ENCODE results near the gene NKTR.
A peak's percentile ranks its signal among the peaks of the same experiment; 100 is the strongest.
"Not testable (repeated sequence)": the region's sequence is repeated elsewhere in the genome, so short reads cannot be mapped to it uniquely, and the experiment has no call there.

NKTR gene
- 410 to 548 (median 512) reads per million in 3 donors for total RNA-seq

GRCh38 chr3:42600111-42600957 is at the start of gene NKTR:
NKTR (plus strand) TSS chr3:42600686; CDS start chr3:42601007, 321 bp downstream.
- no peaks in the 10 kb centered on the region for H3K27me3 ChIP-seq (replicated peaks; ENCODE audit: control insufficient read depth, insufficient read depth, low read length, poor library complexity, severe bottlenecking)
- peak within 1 kb of the TSS; percentile 88 for H3K4me3 ChIP-seq (ENCODE audit: insufficient read depth, low read depth, low read length, poor library complexity, severe bottlenecking)
- no peaks in the 10 kb centered on the region for H3K9me3 ChIP-seq (ENCODE audit: control insufficient read depth, low read length)
- peaks cover 10% of the 10 kb centered on the region for H3K4me1 ChIP-seq (ENCODE audit: control insufficient read depth, insufficient read depth, low read length, poor library complexity, severe bottlenecking)
- H3K36me3 ChIP-seq (ENCODE audit: control insufficient read depth, insufficient read depth, low read length): no peaks in the 10 kb centered on the region
- peak; percentile 98 to 100 (median 99) for DNase-seq
- H3K27ac ChIP-seq (ENCODE audit: insufficient read depth, low read length, poor library complexity, severe bottlenecking): peak within 1 kb of the TSS; percentile 88

- Histone ChIP-seq H3K4me1 (ENCODE audit: control insufficient read depth, insufficient read depth, low read length, poor library complexity, severe bottlenecking) (peaks cover 29% of the 10 kb centered on the region), H3K4me3 (ENCODE audit: insufficient read depth, low read depth, low read length, poor library complexity, severe bottlenecking) (no peak overlapping the region), H3K9me3 (ENCODE audit: control insufficient read depth, low read length) (no peaks in the 10 kb centered on the region), H3K27me3 (replicated peaks; ENCODE audit: control insufficient read depth, insufficient read depth, low read length, poor library complexity, severe bottlenecking) (no peaks in the 10 kb centered on the region), H3K27ac (ENCODE audit: insufficient read depth, low read length, poor library complexity, severe bottlenecking) (no peak overlapping the region), H3K36me3 (ENCODE audit: control insufficient read depth, insufficient read depth, low read length) (peaks cover 18% of the 10 kb centered on the region)
- DNase-seq: no peak
Observed at GRCh38 chr3:42552830-42553229, 47.7 kb upstream of the NKTR start.

- Histone ChIP-seq H3K36me3 (ENCODE audit: control insufficient read depth, insufficient read depth, low read length) (peaks cover 32% of the 10 kb centered on the region), H3K27ac (ENCODE audit: insufficient read depth, low read length, poor library complexity, severe bottlenecking) (peak overlapping the region; percentile 74)
Observed at GRCh38 chr3:42556089-42556632, 44.3 kb upstream of the NKTR start.

GRCh38 chr3:42556817-42557216 is 43.7 kb upstream of the NKTR start:
- peak overlapping the region; percentile 74 for H3K27ac ChIP-seq (ENCODE audit: insufficient read depth, low read length, poor library complexity, severe bottlenecking)
- not testable (repeated sequence) for DNase-seq; H3K4me3 ChIP-seq (ENCODE audit: insufficient read depth, low read depth, low read length, poor library complexity, severe bottlenecking); H3K27me3 ChIP-seq (replicated peaks; ENCODE audit: control insufficient read depth, insufficient read depth, low read length, poor library complexity, severe bottlenecking); H3K9me3 ChIP-seq (ENCODE audit: control insufficient read depth, low read length)
- H3K4me1 ChIP-seq (ENCODE audit: control insufficient read depth, insufficient read depth, low read length, poor library complexity, severe bottlenecking): peaks cover 30% of the 10 kb centered on the region
- H3K36me3 ChIP-seq (ENCODE audit: control insufficient read depth, insufficient read depth, low read length): peaks cover 36% of the 10 kb centered on the region

More at GRCh38 chr3:42556089-42556632, 44.3 kb upstream of the NKTR start:
- peak; percentile 19 to 46 (median 26) for DNase-seq
- Histone ChIP-seq H3K4me3 (ENCODE audit: insufficient read depth, low read depth, low read length, poor library complexity, severe bottlenecking) (no peak overlapping the region), H3K27me3 (replicated peaks; ENCODE audit: control insufficient read depth, insufficient read depth, low read length, poor library complexity, severe bottlenecking) (no peaks in the 10 kb centered on the region), H3K4me1 (ENCODE audit: control insufficient read depth, insufficient read depth, low read length, poor library complexity, severe bottlenecking) (peaks cover 30% of the 10 kb centered on the region), H3K9me3 (ENCODE audit: control insufficient read depth, low read length) (no peaks in the 10 kb centered on the region)

DNA sequence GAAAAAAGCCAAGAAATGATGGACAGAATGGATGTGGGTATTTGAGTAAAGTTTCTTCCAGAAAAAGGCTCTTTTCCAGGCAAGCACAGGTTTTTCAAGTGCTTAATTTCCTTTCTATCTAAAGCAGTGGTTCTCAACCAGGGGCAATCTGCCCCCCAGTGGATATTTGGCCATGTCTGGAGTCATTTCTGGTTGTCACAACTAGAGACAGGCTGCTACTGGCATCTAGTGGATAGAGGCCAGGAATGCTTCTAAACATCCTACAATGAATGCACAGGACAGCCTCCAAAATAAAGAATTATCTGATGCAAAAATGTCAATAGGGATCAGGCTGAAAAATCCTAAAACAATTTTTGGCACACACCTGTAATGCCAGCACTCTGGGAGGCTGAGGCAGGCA is 42.6 kb upstream of the NKTR start:
- peaks cover 30% of the 10 kb centered on the region for H3K4me1 ChIP-seq (ENCODE audit: control insufficient read depth, insufficient read depth, low read length, poor library complexity, severe bottlenecking)
- no peak overlapping the region for H3K27ac ChIP-seq (ENCODE audit: insufficient read depth, low read length, poor library complexity, severe bottlenecking)
- H3K27me3 ChIP-seq (replicated peaks; ENCODE audit: control insufficient read depth, insufficient read depth, low read length, poor library complexity, severe bottlenecking): no peaks in the 10 kb centered on the region
- H3K36me3 ChIP-seq (ENCODE audit: control insufficient read depth, insufficient read depth, low read length): peaks cover 42% of the 10 kb centered on the region
- no peak overlapping the region for H3K4me3 ChIP-seq (ENCODE audit: insufficient read depth, low read depth, low read length, poor library complexity, severe bottlenecking)
- no peaks in the 10 kb centered on the region for H3K9me3 ChIP-seq (ENCODE audit: control insufficient read depth, low read length)
- no peak for DNase-seq

- Histone ChIP-seq H3K36me3 (ENCODE audit: control insufficient read depth, insufficient read depth, low read length) (peaks cover 64% of the 10 kb centered on the region), H3K4me1 (ENCODE audit: control insufficient read depth, insufficient read depth, low read length, poor library complexity, severe bottlenecking) (peaks cover 6% of the 10 kb centered on the region), H3K27ac (ENCODE audit: insufficient read depth, low read length, poor library complexity, severe bottlenecking) (no peak overlapping the region)
Observed at GRCh38 chr3:42562047-42562907, 38.2 kb upstream of the NKTR start.

DNA sequence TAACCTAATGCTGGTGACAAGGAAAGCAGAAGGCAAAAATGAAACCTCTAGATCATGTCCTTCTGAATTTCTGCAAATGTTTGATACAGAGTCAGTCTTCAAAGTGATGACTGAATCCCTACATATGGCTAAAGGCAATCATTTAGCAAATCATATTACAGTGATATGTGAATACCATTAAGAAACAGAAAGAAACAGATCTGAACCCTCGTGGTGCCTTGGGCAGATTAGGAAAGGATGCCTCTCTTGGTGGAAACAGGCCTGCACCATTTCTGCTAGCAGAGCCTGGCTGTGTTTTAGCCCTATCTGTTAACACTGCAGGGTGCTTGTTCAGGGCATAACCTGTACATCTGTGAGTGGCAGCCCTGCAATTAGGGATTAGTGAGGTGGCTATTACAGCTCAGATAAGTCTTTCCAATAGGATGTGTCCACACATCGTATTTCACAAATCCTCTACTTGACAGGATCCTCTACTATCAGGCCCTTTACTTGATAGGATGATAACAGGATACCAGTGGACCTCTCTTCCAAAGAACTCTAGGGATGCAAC is 30.8 kb upstream of the NKTR start:
- Histone ChIP-seq H3K4me1 (ENCODE audit: control insufficient read depth, insufficient read depth, low read length, poor library complexity, severe bottlenecking) (no peaks in the 10 kb centered on the region), H3K36me3 (ENCODE audit: control insufficient read depth, insufficient read depth, low read length) (peaks cover 38% of the 10 kb centered on the region), H3K4me3 (ENCODE audit: insufficient read depth, low read depth, low read length, poor library complexity, severe bottlenecking) (no peak overlapping the region), H3K27me3 (replicated peaks; ENCODE audit: control insufficient read depth, insufficient read depth, low read length, poor library complexity, severe bottlenecking) (no peaks in the 10 kb centered on the region), H3K27ac (ENCODE audit: insufficient read depth, low read length, poor library complexity, severe bottlenecking) (no peak overlapping the region), H3K9me3 (ENCODE audit: control insufficient read depth, low read length) (no peaks in the 10 kb centered on the region)
- DNase-seq: no peak

More at GRCh38 chr3:42562047-42562907, 38.2 kb upstream of the NKTR start:
- H3K27me3 ChIP-seq (replicated peaks; ENCODE audit: control insufficient read depth, insufficient read depth, low read length, poor library complexity, severe bottlenecking): no peaks in the 10 kb centered on the region
- no peaks in the 10 kb centered on the region for H3K9me3 ChIP-seq (ENCODE audit: control insufficient read depth, low read length)
- no peak overlapping the region for H3K4me3 ChIP-seq (ENCODE audit: insufficient read depth, low read depth, low read length, poor library complexity, severe bottlenecking)
- DNase-seq: no peak

- peaks cover 30% of the 10 kb centered on the region for H3K36me3 ChIP-seq (ENCODE audit: control insufficient read depth, insufficient read depth, low read length)
- DNase-seq: no peak
- no peaks in the 10 kb centered on the region for H3K4me1 ChIP-seq (ENCODE audit: control insufficient read depth, insufficient read depth, low read length, poor library complexity, severe bottlenecking)
- no peak overlapping the region for H3K27ac ChIP-seq (ENCODE audit: insufficient read depth, low read length, poor library complexity, severe bottlenecking)
- H3K27me3 ChIP-seq (replicated peaks; ENCODE audit: control insufficient read depth, insufficient read depth, low read length, poor library complexity, severe bottlenecking): no peaks in the 10 kb centered on the region
- H3K4me3 ChIP-seq (ENCODE audit: insufficient read depth, low read depth, low read length, poor library complexity, severe bottlenecking): no peak overlapping the region
- peaks cover 7% of the 10 kb centered on the region for H3K9me3 ChIP-seq (ENCODE audit: control insufficient read depth, low read length)
Observed at GRCh38 chr3:42572278-42572677, 28.2 kb upstream of the NKTR start.

- DNase-seq: no peak
- Histone ChIP-seq H3K27me3 (replicated peaks; ENCODE audit: control insufficient read depth, insufficient read depth, low read length, poor library complexity, severe bottlenecking) (no peaks in the 10 kb centered on the region), H3K27ac (ENCODE audit: insufficient read depth, low read length, poor library complexity, severe bottlenecking) (no peak overlapping the region), H3K4me3 (ENCODE audit: insufficient read depth, low read depth, low read length, poor library complexity, severe bottlenecking) (no peak overlapping the region), H3K4me1 (ENCODE audit: control insufficient read depth, insufficient read depth, low read length, poor library complexity, severe bottlenecking) (no peaks in the 10 kb centered on the region), H3K9me3 (ENCODE audit: control insufficient read depth, low read length) (peaks cover 7% of the 10 kb centered on the region), H3K36me3 (ENCODE audit: control insufficient read depth, insufficient read depth, low read length) (peaks cover 27% of the 10 kb centered on the region)
Observed at GRCh38 chr3:42575137-42575741, 25.2 kb upstream of the NKTR start.

Measured in effector memory CD4-positive, alpha-beta T cell (primary cell).